Endothelial cell of umbilical vein (primary cell): ENCODE results near the gene MUC22. TPM values are rescaled to one million over a fixed set of nuclear protein-coding genes. Genes with fewer than 3 reads are reported as not detected.
"Not testable (repeated sequence)": the region's sequence is repeated elsewhere in the genome, so short reads cannot be mapped to it uniquely, and the experiment has no call there.

Source experiments
- BruUV-seq: library from RNA; stranded (reverse); fragments of 400-500 nt; replicated peaks from 2 replicates; lab custom pipeline; 2021; lab: Mats Ljungman, UMichigan
- CTCF ChIA-PET: fragments of 300-600, 350-600 bp; sonication (Branson Sonifier 250); formaldehyde crosslinking; loops from one replicate; lab custom pipeline; 2021; ENCODE audit warnings: antibody characterized with exemption, inconsistent platforms; lab: Charles Lee
- POLR2A ChIA-PET: fragments of 300-600, 350-600 bp; sonication (Branson Sonifier 250); formaldehyde crosslinking; loops from one replicate; lab custom pipeline; 2021; ENCODE audit warnings: antibody characterized with exemption, inconsistent platforms; lab: Charles Lee
- DNase-seq: peaks from one replicate; pipeline ENCODE4 v3.0.0-alpha.2; 2011; ENCODE audit warnings: low read depth, low spot score
- FAIRE-seq: peaks from 2 replicates; lab custom pipeline; 2011; peaks lifted over from hg19 to GRCh38; lab: Jason Lieb, UNC
- H2AFZ ChIP-seq: 2 replicates; pipeline ENCODE4 v1.6.0; 2012; ENCODE audit warnings: low read depth, low read length, control low read depth, inconsistent platforms
- H3K27ac ChIP-seq: 2 replicates; pipeline ENCODE4 v1.5.1; 2011; ENCODE audit warnings: low read depth, mild to moderate bottlenecking, control low read depth, low read length, moderate library complexity; ENCODE audit not compliant: insufficient read depth
- H3K27me3 ChIP-seq, 2 experiments: 2 replicates each; pipeline versions ENCODE4 v1.6.0 to v1.6.1; 2011; ENCODE audit warnings: low read length in 2 of 2, mixed read lengths in 1 of 2; ENCODE audit not compliant: control insufficient read depth in 2 of 2, insufficient read depth in 2 of 2
- H3K36me3 ChIP-seq, 2 experiments: 2 replicates in 1 of 2; 3 replicates in 1 of 2; pipeline ENCODE4 v1.5.1; 2011; ENCODE audit warnings: low read length in 2 of 2, mild to moderate bottlenecking in 1 of 2, moderate library complexity in 1 of 2; ENCODE audit not compliant: control insufficient read depth in 2 of 2, insufficient read depth in 2 of 2; ENCODE audit errors: extremely low read depth in 1 of 2
- H3K4me1 ChIP-seq: 3 replicates; pipeline ENCODE4 v1.5.1; 2011; ENCODE audit warnings: mild to moderate bottlenecking, low read length; ENCODE audit not compliant: control insufficient read depth, insufficient read depth; ENCODE audit errors: extremely low read depth
- H3K4me2 ChIP-seq: 2 replicates; pipeline ENCODE4 v1.6.1; 2011; ENCODE audit warnings: low read length, control low read depth, mixed read lengths; ENCODE audit not compliant: insufficient read depth
- H3K4me3 ChIP-seq, 3 experiments: fragments of 200-600 bp in 1 of 3; sonication (generic), shearing (Covaris generic) in 1 of 3; replicated peaks in 1 of 3; 2 replicates each; pipeline ENCODE4 v1.5.1; 2011 to 2016; ENCODE audit warnings: control low read depth in 3 of 3, low read length in 3 of 3, mild to moderate bottlenecking in 2 of 3, inconsistent platforms in 1 of 3, low read depth in 1 of 3, moderate library complexity in 1 of 3; ENCODE audit not compliant: insufficient read depth in 1 of 3
- H3K79me2 ChIP-seq: 2 replicates; pipeline ENCODE4 v1.6.0; 2012; ENCODE audit warnings: low read length, inconsistent platforms; ENCODE audit not compliant: control insufficient read depth, insufficient read depth
- H3K9ac ChIP-seq: replicated peaks from 2 replicates; pipeline ENCODE3; 2011; ENCODE audit warnings: low read length, control low read depth; ENCODE audit not compliant: insufficient read depth; ENCODE audit errors: extremely low read depth
- H3K9me1 ChIP-seq: replicated peaks from 3 replicates; pipeline ENCODE4 v1.6.0; 2011; ENCODE audit warnings: mild to moderate bottlenecking, low read length; ENCODE audit not compliant: control insufficient read depth, insufficient read depth; ENCODE audit errors: extremely low read depth
- H3K9me3 ChIP-seq: replicated peaks from 2 replicates; pipeline ENCODE4 v1.5.1; 2012; ENCODE audit warnings: low read length, inconsistent platforms; ENCODE audit not compliant: control insufficient read depth, insufficient read depth
- H4K20me1 ChIP-seq: replicated peaks from 2 replicates; pipeline ENCODE3; 2011; ENCODE audit warnings: mild to moderate bottlenecking, low read length; ENCODE audit not compliant: control insufficient read depth, insufficient read depth; ENCODE audit errors: extremely low read depth
- CTCF ChIP-seq, 2 donors: IDR thresholded peaks; 1 replicate in 1 of 2; 2 replicates in 1 of 2; pipeline ENCODE4 v1.5.1; 2011; ENCODE audit warnings: low read length in 2 of 2, mild to moderate bottlenecking in 2 of 2, moderate library complexity in 2 of 2, control low read depth in 1 of 2, inconsistent platforms in 1 of 2, low read depth in 1 of 2; ENCODE audit not compliant: insufficient read depth in 1 of 2; ENCODE audit errors: extremely low read depth in 1 of 2
- EZH2 ChIP-seq: IDR thresholded peaks from 2 replicates; pipeline ENCODE4 v1.6.1; 2012; ENCODE audit warnings: borderline replicate concordance, low read depth, mild to moderate bottlenecking, moderate library complexity, low read length, inconsistent platforms; ENCODE audit not compliant: severe bottlenecking
- FOS ChIP-seq: IDR thresholded peaks from 2 replicates; pipeline ENCODE4 v1.6.1; 2011; ENCODE audit warnings: mild to moderate bottlenecking, low read length, moderate library complexity, borderline replicate concordance; ENCODE audit not compliant: insufficient read depth
- GATA2 ChIP-seq: IDR thresholded peaks from 2 replicates; pipeline ENCODE4 v1.7.0; 2011; ENCODE audit warnings: low read depth, mild to moderate bottlenecking, moderate library complexity, mixed read lengths, low read length; ENCODE audit not compliant: insufficient read length, insufficient read depth
- JUN ChIP-seq: IDR thresholded peaks from 2 replicates; pipeline ENCODE4 v1.6.1; 2011; ENCODE audit warnings: borderline replicate concordance, low read depth; ENCODE audit not compliant: insufficient read length, insufficient read depth
- MAX ChIP-seq: IDR thresholded peaks from 2 replicates; pipeline ENCODE4 v1.6.1; 2011; ENCODE audit not compliant: insufficient read depth, insufficient read length
- MYC ChIP-seq: IDR thresholded peaks from one replicate; pipeline ENCODE4 v1.6.1; 2011; ENCODE audit warnings: mild to moderate bottlenecking, low read depth, low read length
- POLR2A ChIP-seq: IDR thresholded peaks from 2 replicates; pipeline ENCODE4 v1.6.1; 2012; ENCODE audit warnings: low read depth, mild to moderate bottlenecking, control low read depth, low read length
- POLR2AphosphoS5 ChIP-seq: IDR thresholded peaks from 2 replicates; pipeline ENCODE4 v1.6.1; 2012; ENCODE audit warnings: low read depth, mild to moderate bottlenecking, control low read depth, low read length, moderate library complexity; ENCODE audit not compliant: insufficient read depth
- dilution Hi-C: fragments of 300-500 bp; cut with MboI; formaldehyde crosslinking; loops from one replicate; pipeline ENCODE4 v1.15.0; 2019; ENCODE audit warnings: low sequenced_read_pairs; ENCODE audit not compliant: extremely low pct_ligation_motif_present
- intact Hi-C: fragments of 100-400 bp; cut with micrococcal nuclease; formaldehyde crosslinking; loops from one replicate; pipeline ENCODE4 v1.10.0; 2022
- polyA plus RNA-seq, 4 experiments: library from polyadenylated mRNA; depleted of rRNA in 3 of 4; stranded (reverse) in 3 of 4; unstranded in 1 of 4; fragments of >200 nt; gene quantifications; 2 replicates each; pipeline versions ENCODE4 v1.2.1 to v1.2.3, GENCODE V29; 2011 to 2012; ENCODE audit warnings: missing spikeins in 1 of 4
- total RNA-seq: library from RNA; stranded (reverse); gene quantifications from 2 replicates; pipeline ENCODE4 v1.2.3, GENCODE V29; 2021

MUC22 gene
- total and polyA plus RNA-seq, 2 donors (not counting 3 experiments of a cell fraction or from before 2014, with no cell fraction given), result not detected

GRCh38 chr6:30966154-30966553 is 44.1 kb upstream of the MUC22 start:
- no peak for TF ChIP-seq MYC
- TF ChIP-seq GATA2, result no peak
- no peak for TF ChIP-seq POLR2A
- TF ChIP-seq POLR2AphosphoS5, result no peak
- no peak for TF ChIP-seq FOS
- TF ChIP-seq MAX, result no peak
- no peak for TF ChIP-seq CTCF (IDR thresholded peaks at IDR 0.05; ENCODE audit: extremely low read depth in 1 of 2, insufficient read depth in 1 of 2, low read depth in 1 of 2, low read length in 2 of 2)
- TF ChIP-seq EZH2, result no peak
- TF ChIP-seq JUN, result no peak
- Histone ChIP-seq H3K79me2 (no peaks in the 10 kb centered on the region), H4K20me1 (no peaks in the 10 kb centered on the region), H3K4me3 (no peak overlapping the region), H3K36me3 (no peaks in the 10 kb centered on the region), H3K4me2 (no peak overlapping the region), H3K9me3 (no peaks in the 10 kb centered on the region), H3K27me3 (peaks cover 3 to 4% of the 10 kb centered on the region in 2 experiments), H3K4me1 (no peaks in the 10 kb centered on the region), H3K9me1 (no peaks in the 10 kb centered on the region), H3K9ac (no peak overlapping the region), H3K27ac (no peak overlapping the region), H2AFZ (no peak overlapping the region)
- intact Hi-C loops (no loop called here), dilution Hi-C loops (no loop called here)
- no peak for DNase-seq
- ChIA-PET CTCF (no interaction called here), POLR2A (no interaction called here)
- no peak for FAIRE-seq
- no TSS peak for BruUV-seq

- H3K9me3 ChIP-seq, H3K27ac ChIP-seq, BruUV-seq, H2AFZ ChIP-seq, H3K9me1 ChIP-seq, H3K36me3 ChIP-seq, H3K4me3 ChIP-seq, H4K20me1 ChIP-seq, intact Hi-C loops, H3K9ac ChIP-seq, H3K4me1 ChIP-seq, POLR2A ChIA-PET, H3K79me2 ChIP-seq, H3K4me2 ChIP-seq, dilution Hi-C loops, FAIRE-seq, DNase-seq, H3K27me3 ChIP-seq: not testable (repeated sequence)
- CTCF ChIA-PET, result interaction anchor here (1.1 kb wide), 1 partner anchor 10 kb away, joined by 4 read pairs; no protein-coding TSS in a partner anchor
These were observed 41.1 kb upstream of the MUC22 start for GRCh38 chr6:30969171-30969570.
